Neural progenitor cell (in vitro differentiated cells): ENCODE data around the gene EXOC4.

ENCODE experiments used
- CTCF ChIP-seq: fragments of 200-600 bp; sonication (generic); IDR thresholded peaks from 2 replicates; pipeline ENCODE4 v1.5.1; 2017; ENCODE audit warnings: antibody characterized with exemption, mild to moderate bottlenecking
- EZH2 ChIP-seq: fragments of 200-600 bp; sonication (generic); IDR thresholded peaks from 2 replicates; pipeline ENCODE4 v1.6.1; 2017; ENCODE audit warnings: antibody characterized with exemption, mild to moderate bottlenecking, moderate library complexity
- EZH2phosphoT487 ChIP-seq: fragments of 200-600 bp; sonication (generic); IDR thresholded peaks from 2 replicates; pipeline ENCODE4 v1.6.1; 2017; ENCODE audit warnings: antibody characterized with exemption

- TF ChIP-seq CTCF (no peak), EZH2 (no peak), EZH2phosphoT487 (no peak)
Measured at GRCh38 chr7:133987582-133987981, 734.7 kb downstream of the EXOC4 start.
